HG03103 (cell line): Measurements from ENCODE around the gene MAP3K21.

Experiments used
- ATAC-seq: cut with Tn5 transposase; IDR thresholded peaks from one replicate; pipeline ENCODE4 v1.9.1; 2021; ENCODE audit warnings: low read depth; ENCODE audit not compliant: unreplicated experiment

MAP3K21 gene

DNA sequence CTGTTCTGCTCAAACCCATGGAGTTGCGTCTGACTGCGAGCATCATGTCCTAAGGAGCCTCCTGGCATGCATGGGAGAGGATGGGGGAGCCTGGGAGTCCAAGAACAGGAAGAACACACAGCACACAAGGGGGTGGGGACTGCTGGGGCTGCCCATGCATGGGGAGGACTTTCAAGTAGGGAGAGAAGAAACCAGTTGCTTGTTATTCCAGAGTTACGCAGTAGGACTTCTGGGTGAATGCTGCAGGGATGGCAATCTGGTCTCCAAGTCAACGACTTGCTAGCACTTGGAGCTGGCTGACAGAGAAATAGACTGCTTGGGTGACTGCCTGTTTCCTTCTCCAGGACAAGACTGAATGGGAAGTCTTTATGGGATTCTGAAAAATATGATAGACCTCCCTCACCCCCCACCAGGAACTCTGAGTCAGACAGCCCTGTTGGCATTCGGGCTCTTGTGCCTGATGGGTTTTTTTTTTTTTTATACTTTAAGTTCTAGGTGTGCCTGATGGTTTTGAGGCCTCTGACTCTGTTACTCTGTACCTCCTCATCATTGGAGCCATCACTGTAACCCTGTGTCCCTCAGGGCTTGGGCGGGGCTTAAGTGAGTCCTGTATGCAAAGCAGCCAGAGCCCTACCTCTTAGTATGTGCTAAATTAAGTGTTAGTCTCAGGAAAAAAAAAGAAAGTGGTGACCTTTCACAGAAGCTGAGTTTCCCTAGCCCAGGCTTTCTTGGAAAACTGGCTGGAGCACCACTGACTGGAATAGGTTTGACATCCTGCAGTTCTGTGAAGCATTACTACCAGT lies 30.3 kb downstream of the MAP3K21 start:
- no peak for ATAC-seq

DNA sequence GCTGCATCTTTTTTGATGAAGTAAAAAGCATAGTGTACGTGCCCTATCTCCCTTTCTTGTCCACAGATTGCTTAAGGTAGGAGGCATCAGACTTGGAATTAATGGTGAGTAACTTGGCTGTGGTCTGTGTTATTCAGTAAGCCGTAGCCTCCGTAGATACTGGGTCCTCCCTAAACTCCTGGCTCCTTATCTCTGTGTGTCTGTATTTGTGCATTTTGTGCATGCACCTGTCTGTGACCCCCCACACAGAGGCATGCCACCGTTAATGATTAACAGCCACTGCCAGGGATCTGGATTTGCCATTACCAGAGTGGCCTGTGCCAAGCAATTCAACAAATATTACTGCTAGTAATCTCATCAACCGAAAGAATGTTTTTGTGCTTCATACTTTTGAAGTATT lies 31.9 kb downstream of the MAP3K21 start:
- no peak for ATAC-seq

DNA sequence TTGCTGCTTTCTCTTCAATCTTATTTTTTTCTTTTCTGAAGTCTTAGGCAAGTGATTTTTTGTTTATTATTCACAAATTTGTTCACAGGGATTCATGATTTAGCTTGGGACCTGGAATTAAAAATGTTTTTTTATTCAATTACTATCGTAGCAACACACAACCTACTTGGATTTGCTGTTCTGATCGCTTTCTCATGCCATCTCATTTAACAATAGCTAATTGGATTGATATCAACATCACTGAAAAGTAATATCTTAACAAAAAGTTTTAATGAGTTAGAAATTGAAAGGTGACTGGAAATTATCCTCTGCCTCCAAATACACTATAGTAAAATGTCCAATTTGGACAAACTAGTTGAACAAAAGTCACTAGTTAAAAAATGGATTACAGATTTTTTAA lies 32.4 kb downstream of the MAP3K21 start:
- ATAC-seq: no peak

DNA sequence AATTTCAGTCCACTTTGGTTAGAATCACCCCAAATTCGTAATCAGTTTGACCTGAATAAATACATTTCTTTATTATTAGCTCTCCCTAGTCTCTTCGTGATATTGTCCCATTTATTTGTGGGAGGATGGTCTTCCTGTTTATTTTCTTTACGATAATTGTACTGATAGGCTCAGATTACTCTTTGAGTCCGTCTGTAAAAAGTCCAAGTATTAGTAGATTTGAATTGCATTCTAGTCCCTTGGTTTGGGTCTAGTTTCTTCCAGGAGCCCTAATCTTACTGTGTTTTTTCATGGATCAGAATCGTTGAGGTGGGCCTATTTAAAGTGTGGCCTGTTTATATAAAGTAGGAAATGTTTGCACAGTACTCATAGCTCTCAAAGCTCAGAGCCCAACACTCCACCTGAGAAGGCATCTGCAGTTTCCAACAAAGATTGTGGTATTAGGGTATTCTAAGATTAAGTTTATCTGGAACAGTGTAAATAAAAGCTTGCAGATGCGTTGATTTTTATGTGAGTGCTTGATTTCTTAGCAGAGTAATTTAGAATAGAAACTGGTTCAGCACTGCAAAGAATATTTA lies 33.1 kb downstream of the MAP3K21 start:
- no peak for ATAC-seq

DNA sequence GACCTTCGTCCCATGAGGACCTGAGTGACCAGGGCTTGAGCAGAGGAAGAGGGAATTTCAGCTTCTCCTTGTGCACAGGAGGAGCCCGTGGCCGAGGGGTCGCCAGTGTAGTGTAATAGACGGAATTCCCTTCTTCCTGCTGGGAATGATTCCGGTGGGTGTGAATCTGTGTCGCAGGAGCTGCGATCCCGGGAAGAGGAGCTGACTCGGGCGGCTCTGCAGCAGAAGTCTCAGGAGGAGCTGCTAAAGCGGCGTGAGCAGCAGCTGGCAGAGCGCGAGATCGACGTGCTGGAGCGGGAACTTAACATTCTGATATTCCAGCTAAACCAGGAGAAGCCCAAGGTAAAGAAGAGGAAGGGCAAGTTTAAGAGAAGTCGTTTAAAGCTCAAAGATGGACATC lies 34.4 kb downstream of the MAP3K21 start:
- no peak for ATAC-seq

DNA sequence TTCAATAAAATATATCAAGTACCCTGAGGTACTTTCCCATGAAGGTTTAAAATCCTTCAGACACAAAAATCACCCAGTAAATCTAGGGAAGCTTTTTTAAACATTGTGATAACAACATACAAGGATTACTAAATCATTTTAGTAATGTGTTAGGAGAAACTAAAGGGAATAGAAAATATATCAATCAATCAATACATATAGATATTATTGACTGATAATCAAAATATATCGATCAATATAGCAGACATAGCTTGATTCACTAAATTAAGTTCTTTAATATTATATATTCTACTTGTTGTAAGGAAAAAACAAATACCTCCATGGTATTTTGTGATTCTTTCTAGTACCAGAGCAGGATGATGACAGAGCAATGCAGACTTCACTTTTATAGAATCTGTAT lies 35.2 kb downstream of the MAP3K21 start:
- ATAC-seq: no peak

DNA sequence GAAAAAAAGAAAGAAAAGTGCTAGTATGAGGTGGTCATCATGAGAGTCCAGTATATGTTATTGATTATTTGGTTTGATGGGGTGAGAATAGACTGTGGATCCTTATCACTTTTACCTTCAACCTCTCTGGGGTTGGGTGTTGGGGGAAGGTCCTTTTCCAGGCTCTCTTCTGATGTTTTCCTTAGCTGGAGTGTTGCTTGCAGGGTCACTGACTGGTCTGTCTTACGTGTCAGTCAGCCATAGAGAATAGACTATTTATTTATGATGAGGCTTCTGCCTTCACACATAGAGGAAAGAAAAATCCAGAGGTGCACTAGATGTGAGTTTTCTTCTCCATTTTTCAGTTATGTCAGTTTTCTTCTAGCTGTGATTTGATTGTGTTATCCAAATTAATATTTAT lies 36.5 kb downstream of the MAP3K21 start:
- ATAC-seq: no peak

DNA sequence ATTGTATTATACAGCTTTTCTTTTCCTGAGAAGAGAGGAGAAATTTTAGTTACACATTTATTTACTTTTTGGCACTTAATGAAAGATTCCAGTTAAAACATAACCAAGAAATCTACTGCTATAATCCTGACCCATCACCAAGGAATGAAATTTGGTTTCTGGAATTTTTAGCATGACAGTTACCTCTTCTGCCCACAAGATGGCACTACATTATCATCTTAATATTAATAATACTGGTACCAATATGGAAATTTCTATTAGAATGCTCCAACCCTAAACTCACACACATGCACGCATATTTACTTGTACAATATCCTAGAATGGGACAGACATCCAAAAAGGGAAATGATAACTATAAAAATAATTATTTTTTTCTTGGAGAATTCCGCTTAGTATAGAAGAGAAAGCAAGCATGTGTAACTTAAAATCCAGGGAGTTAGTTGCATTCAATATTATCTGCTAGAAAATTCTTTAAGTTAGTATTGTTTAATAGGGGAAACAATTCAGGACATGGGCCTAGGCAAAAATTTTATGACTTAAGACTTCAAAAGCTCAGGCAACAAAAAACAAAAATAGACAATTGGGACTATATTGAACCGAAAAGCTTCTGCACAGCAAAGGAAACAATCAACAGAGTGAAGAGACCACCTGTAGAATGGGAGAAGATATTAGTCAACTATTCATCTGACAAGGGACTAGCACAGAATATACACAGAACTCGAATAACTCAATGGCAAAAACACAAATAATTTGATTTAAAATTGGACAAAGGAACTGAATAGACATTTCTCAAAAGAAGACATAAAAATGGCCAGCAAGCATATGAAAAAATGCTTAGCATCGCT lies 37.4 kb downstream of the MAP3K21 start:
- ATAC-seq: no peak

DNA sequence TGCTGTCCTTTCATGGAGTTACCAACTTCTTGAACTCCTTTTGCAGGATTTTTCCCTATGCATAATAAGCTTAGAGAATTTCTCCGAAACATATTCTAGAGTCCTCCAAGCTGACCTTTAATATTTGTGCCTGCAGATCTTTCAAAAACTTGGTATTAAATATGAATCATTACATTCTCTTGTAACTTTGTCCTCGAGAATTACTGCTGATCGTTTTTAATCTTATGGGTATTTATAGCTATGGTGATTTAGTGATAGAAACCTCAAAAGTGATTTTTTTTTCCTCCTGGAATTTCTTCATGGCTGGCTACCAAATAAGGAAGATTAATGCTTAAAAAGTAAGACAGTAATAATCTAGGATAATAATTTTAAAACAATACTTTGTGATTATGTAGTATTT lies 39.1 kb downstream of the MAP3K21 start:
- no peak for ATAC-seq

DNA sequence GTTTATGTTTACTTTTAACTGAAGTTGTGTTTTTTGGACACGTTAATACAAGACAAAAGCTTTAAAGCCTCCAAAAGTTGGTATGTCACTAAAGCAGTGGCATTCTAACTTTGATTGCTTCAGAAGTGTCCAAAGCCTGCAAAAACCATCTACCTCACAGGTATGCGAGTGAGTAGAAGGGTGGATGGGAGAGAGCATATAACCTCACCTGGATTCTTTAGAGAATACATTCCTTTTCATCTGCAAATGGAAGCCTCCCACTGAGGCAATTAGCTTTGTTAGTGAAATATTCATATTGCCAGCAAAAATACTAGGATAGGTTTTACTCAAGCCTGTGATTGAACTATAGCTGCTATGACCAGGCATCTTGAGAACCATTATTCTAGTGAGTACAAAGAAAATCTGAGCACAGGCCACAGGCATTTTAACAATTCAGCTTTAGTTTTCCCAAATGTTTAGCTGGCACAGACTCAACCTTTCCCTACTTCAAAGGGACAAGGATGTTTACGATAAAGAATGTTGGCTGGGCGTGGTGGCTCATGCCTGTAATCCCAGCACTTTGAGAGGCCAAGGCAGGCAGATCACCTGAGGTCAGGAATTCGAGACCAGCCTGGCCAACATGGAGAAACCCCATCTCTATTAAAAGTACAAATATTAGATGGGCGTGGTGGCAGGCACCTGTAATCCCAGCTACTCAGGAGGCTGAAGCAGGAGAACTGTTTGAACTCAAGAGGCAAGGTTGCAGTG lies 39.7 kb downstream of the MAP3K21 start:
- ATAC-seq: no peak

DNA sequence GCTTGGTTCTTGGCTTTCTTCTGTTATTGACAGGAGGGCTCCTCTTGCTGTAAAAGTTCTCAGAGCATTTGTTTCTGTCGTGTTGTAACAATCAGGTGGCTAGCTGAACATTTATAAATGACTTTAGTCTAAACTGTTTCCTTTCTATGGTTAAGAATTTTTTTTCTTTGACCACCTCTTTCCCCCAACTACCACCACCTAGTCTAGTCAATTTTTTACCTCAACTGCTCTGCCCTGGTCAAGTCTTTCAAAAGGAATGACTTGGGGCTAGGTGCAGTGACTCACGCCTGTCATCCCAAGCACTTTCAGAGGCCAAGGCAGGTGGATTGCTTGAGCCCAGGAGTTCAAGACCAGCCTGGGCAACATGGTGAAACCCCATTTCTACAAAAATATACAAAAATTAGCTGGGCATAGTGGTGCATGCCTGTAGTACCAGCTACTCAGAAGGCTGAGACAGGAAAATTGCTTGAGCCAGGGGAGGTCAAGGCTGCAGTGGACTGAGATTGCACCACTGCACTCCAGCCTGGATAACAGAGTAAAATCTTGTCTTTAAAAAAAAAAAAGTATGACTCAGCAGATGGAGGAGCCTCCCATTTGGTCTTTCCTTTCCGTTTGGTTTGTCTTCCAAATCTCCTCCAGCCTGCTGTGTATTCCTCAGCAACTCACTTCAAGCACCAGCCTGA lies 40.7 kb downstream of the MAP3K21 start:
- no peak for ATAC-seq

DNA sequence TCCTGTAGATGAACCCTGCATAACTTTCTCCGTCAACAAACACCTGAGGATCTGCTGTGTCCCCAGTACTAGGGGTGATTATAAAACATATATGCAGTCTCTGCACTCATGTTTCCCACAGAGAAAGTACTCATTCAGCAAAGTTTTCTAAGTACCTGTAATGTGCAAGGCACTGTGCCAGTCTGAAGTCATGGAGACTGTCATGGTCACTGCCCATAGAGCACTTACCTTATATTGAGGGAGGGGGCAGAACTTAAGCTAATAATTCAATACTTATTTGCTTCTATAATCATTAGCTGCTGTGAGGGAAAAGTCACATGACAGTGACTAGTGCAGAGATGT lies 41.2 kb downstream of the MAP3K21 start:
- no peak for ATAC-seq

DNA sequence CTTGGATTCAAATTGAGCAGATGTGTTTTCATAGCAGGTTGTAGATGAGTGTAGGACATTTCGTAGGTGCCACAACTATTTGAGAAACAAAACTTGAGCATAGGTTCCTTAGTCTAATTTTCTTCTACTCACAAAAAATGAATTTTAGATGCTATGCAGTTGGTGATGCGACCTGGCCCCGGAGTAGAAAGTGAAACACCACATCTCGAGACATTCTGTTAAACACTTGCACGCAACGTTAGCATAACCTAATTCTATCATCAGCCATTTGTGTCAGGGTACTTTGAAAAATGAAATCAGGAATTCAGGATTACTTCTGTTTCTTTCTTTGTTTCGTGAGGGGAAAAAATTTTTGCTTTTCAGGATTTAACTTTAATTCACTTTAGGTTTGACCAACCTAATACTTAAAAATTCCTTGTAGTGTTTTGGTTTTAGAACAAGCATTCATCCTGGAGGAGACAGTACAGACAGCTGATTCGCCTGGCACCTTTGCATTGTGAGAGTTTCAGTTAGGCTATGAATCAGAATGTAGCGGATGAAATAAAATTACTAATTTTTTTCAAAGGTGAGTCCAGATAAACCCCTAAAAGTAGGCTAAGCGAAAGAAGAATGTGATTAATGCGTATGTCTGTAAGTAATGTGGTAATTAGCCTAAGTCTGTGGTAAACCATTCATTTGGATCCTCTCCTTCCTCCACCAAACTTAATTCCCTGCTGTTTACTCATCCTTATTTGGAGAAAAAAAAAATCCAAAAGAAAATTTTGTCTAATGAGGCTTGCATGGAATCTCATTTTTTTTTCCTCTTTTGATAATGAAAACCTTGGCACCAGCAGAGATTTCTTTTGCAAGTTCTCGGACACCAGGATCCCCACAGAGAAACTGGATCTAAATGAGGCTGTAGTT lies 44.9 kb downstream of the MAP3K21 start:
- no peak for ATAC-seq

DNA sequence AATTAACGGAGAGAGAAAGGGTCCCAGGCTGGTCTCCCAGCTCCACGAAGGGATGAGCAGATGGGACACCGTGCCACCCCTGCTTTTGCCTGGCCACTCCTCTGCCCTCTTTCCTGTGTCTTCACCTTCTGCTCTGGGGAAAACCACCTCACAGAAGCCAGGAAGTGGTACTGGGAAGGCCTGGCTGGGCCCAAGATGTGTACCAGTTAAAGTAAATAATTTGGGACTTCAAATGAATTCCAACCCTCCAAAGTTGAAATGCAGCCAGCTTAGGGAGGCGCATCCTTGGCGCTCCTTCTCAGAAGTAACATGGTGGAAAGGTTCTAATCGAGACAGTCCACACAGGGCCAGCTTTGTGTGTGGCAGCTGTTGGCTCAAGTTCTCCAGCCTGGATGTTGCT lies 45.7 kb downstream of the MAP3K21 start:
- ATAC-seq: no peak

DNA sequence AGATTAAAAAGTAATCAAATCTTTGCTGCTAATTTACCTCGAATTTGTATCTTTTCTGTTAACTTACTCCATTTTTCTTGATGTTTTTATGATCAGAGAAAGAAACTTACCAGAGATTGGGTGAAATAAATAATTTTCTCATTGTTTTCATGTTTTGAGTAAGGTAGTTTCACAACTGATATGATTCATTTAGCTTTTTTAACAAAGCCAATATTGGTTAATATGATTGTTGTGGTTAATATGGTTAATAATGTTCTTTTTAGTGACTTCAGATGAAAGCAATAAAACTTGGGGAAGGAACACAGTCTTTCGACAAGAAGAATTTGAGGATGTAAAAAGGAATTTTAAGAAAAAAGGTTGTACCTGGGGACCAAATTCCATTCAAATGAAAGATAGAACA lies 48.1 kb downstream of the MAP3K21 start:
- ATAC-seq: no peak

DNA sequence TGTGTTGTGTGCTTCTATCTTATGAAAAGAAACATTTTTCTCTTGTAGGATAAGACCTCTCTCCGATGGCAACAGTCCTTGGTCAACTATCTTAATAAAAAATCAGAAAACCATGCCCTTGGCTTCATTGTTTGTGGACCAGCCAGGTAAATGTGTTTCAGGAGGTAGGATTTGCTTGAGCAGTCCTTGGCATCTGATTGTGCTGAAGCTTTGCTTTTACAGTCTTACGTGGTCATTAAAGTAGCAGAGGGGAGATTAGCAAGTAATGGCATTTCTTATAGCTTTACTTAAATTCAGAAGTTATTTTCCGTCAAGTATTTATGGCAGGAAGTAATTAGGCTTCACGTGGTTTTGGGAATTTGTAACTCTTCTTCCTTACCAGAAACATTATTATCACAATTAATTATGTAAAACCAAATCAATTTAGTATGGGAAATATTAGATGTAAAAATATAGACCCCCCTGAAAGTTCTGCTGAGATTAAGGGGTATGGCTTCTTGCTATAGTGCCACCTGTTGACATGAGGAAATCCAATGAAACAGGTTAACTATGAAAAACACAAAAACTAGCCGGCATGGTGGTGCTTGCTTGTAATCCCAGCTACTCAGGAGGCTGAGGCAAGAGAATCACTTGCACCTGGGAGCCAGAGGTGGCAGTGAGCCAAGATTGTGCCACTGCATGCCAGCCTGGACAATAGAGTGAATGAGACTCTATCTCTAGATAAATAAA lies 49.0 kb downstream of the MAP3K21 start:
- ATAC-seq: no peak

DNA sequence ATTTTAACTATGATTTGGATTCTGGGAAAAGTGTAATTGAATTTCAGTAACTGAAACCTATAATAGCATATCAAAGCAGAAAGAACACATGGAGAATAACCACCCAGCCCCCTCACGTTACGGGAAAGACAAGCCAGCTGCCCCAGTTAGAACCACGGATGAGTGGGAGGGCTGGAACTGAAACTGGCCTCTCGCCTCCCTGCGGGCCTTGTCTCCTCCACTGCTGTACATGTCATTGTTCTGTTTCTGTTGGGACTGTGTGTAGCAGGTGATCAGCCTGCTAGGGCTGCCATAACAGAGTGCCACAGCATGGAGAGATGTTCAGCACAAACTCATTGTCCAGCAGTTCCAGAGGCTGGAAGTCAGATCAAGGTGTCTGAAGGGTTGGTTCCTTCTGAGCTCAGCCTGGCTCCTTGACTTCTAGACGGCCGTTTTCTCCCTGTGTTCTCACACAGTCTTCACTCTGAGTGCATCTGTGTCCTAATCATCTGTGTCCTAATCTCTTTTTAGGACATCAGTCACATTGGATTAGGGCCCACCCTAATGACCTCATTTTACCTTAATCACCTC lies 52.4 kb downstream of the MAP3K21 start:
- ATAC-seq: no peak

DNA sequence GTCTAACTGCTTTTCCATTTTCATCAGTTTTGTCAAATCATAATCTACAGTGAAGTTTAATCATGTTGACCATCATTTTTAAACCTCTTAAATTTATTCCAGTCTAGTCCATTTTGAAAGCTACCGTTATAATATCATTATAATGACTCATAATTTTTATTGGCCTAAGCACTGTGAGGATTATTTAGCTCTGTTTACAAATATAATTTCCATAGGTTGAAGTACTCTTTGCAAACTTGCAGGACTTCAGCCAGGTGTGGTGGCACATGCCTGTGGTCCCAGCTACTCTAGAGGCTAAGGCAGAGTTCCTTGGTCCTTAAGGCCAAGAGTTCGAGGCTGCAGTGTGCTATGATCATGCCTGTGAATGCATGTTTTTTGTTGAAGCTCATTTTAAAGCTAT lies 54.3 kb downstream of the MAP3K21 start:
- no peak for ATAC-seq
